SK-N-SH (cell line): ENCODE results near the gene VRK2. TPM values are rescaled to one million over a fixed set of nuclear protein-coding genes. Genes with fewer than 3 reads are reported as not detected.

ENCODE experiments used
- CTCF ChIA-PET: fragments of 300-600, 350-600 bp; formaldehyde crosslinking; extraction: SDS; loops from one replicate; lab custom pipeline; 2021; lab: Yijun Ruan, JAX
- POLR2A ChIA-PET: fragments of 350-600 bp; sonication (Branson Sonifier 250); formaldehyde crosslinking; extraction: SDS; loops from one replicate; lab custom pipeline; 2020; ENCODE audit warnings: antibody characterized with exemption, inconsistent platforms; lab: Yijun Ruan, JAX
- DNase-seq: peaks from one replicate; pipeline ENCODE4 v3.0.0; 2012
- H2AFZ ChIP-seq: fragments of 200-600 bp; sonication (generic); 2 replicates; pipeline ENCODE4 v1.8.1; 2016; ENCODE audit warnings: antibody characterized with exemption, mild to moderate bottlenecking, low read depth
- H3F3A ChIP-seq: fragments of 200-600 bp; sonication (generic); replicated peaks from 2 replicates; pipeline ENCODE3; 2016; ENCODE audit warnings: antibody characterized with exemption, mild to moderate bottlenecking; ENCODE audit not compliant: insufficient read depth
- H3K27ac ChIP-seq, 2 experiments: fragments of 200-500 bp in 1 of 2; fragments of 200-600 bp in 1 of 2; sonication (Bioruptor generic) in 1 of 2; sonication (generic), shearing (Covaris generic) in 1 of 2; 2 replicates each; pipeline versions ENCODE4 v1.5.1 to v1.6.1; 2014 to 2016; ENCODE audit warnings: low read depth in 2 of 2, inconsistent platforms in 1 of 2, low read length in 1 of 2, mild to moderate bottlenecking in 1 of 2, mixed read lengths in 1 of 2
- H3K27me3 ChIP-seq: fragments of 200-600 bp; sonication (generic), shearing (Covaris generic); 2 replicates; pipeline ENCODE4 v1.6.1; 2016; ENCODE audit warnings: mixed run types; ENCODE audit not compliant: insufficient read depth
- H3K36me3 ChIP-seq, 2 experiments: fragments of 200-500 bp in 1 of 2; fragments of 200-600 bp in 1 of 2; sonication (Bioruptor generic) in 1 of 2; sonication (generic) in 1 of 2; replicated peaks in 1 of 2; 2 replicates each; pipeline versions ENCODE3 to v1.5.1; 2014 to 2016; ENCODE audit warnings: low read length in 1 of 2, mild to moderate bottlenecking in 1 of 2; ENCODE audit not compliant: insufficient read depth in 2 of 2, control insufficient read depth in 1 of 2
- H3K4me1 ChIP-seq, 2 experiments: fragments of 200-500 bp in 1 of 2; fragments of 200-600 bp in 1 of 2; sonication (Bioruptor generic) in 1 of 2; sonication (generic), shearing (Covaris generic) in 1 of 2; 2 replicates each; pipeline versions ENCODE4 v1.5.1 to v1.6.1; 2014 to 2016; ENCODE audit warnings: low read depth in 1 of 2, low read length in 1 of 2, mixed run types in 1 of 2; ENCODE audit not compliant: insufficient read depth in 2 of 2, control insufficient read depth in 1 of 2
- H3K4me2 ChIP-seq: fragments of 200-600 bp; sonication (generic), shearing (Covaris generic); 2 replicates; pipeline ENCODE4 v1.6.1; 2017; ENCODE audit warnings: mixed run types
- H3K4me3 ChIP-seq, 2 experiments: fragments of 200-500 bp in 1 of 2; fragments of 200-600 bp in 1 of 2; sonication (Bioruptor generic) in 1 of 2; sonication (generic), shearing (Covaris generic) in 1 of 2; 2 replicates each; pipeline versions ENCODE4 v1.5.1 to v1.8.1; 2014 to 2016; ENCODE audit warnings: low read depth in 2 of 2, inconsistent platforms in 1 of 2, low read length in 1 of 2, mild to moderate bottlenecking in 1 of 2, mixed read lengths in 1 of 2, moderate library complexity in 1 of 2
- H3K79me2 ChIP-seq: fragments of 200-600 bp; sonication (generic); 2 replicates; pipeline ENCODE4 v1.8.1; 2017; ENCODE audit warnings: mild to moderate bottlenecking; ENCODE audit not compliant: insufficient read depth
- H3K9ac ChIP-seq: fragments of 200-600 bp; sonication (generic); 2 replicates; pipeline ENCODE4 v1.6.1; 2017; ENCODE audit warnings: mixed run types
- H3K9me2 ChIP-seq: fragments of 200-600 bp; sonication (generic); 2 replicates; pipeline ENCODE4 v1.6.1; 2017; ENCODE audit warnings: mixed run types
- H3K9me3 ChIP-seq: fragments of 200-600 bp; sonication (generic); 2 replicates; pipeline ENCODE4 v1.6.1; 2017; ENCODE audit warnings: mixed run types, mild to moderate bottlenecking, moderate library complexity
- H4K20me1 ChIP-seq: fragments of 200-600 bp; sonication (generic); 2 replicates; pipeline ENCODE4 v1.6.1; 2017; ENCODE audit warnings: mild to moderate bottlenecking, mixed run types; ENCODE audit not compliant: insufficient read depth
- ELF1 ChIP-seq: IDR thresholded peaks from 2 replicates; pipeline ENCODE4 v1.4.0; 2012
- EP300 ChIP-seq, 2 experiments: IDR thresholded peaks; 2 replicates each; pipeline versions ENCODE4 v1.4.0 to v1.6.1; 2012; ENCODE audit warnings: borderline replicate concordance in 1 of 2, low read depth in 1 of 2, low read length in 1 of 2
- EZH2phosphoT487 ChIP-seq: fragments of 200-600 bp; sonication (generic); IDR thresholded peaks from 2 replicates; pipeline ENCODE4 v1.6.1; 2017; ENCODE audit warnings: low read depth, mixed run types, mild to moderate bottlenecking, antibody characterized with exemption, moderate library complexity, borderline replicate concordance
- FOSL2 ChIP-seq: IDR thresholded peaks from 2 replicates; pipeline ENCODE4 v1.4.0; 2012; ENCODE audit warnings: low read depth, mild to moderate bottlenecking, moderate library complexity, borderline replicate concordance
- NFIC ChIP-seq: IDR thresholded peaks from 2 replicates; pipeline ENCODE4 v1.4.0; 2012; ENCODE audit warnings: borderline replicate concordance
- RAD21 ChIP-seq: IDR thresholded peaks from 2 replicates; pipeline ENCODE4 v1.6.1; 2012; ENCODE audit warnings: mild to moderate bottlenecking, low read length
- WGBS: methylation state at CpG from one replicate; pipeline ENCODE4 v1.1.6; 2017; ENCODE audit warnings: low lambda C conversion rate; 5-methylcytosine and 5-hydroxymethylcytosine counted together
- polyA plus RNA-seq, 3 experiments: library from polyadenylated mRNA; depleted of rRNA; stranded (reverse); fragments of >200 nt; gene quantifications; 2 replicates each; pipeline ENCODE4 v1.2.3, GENCODE V29; 2012
- TF ChIP-seq, protein P1 (sequence below): IDR thresholded peaks from 2 replicates; pipeline ENCODE4 v1.4.0; 2012; ENCODE audit warnings: low read depth, borderline replicate concordance
- TF ChIP-seq, protein P2 (sequence below): fragments of 200-600 bp; sonication (generic); IDR thresholded peaks from 2 replicates; pipeline ENCODE4 v1.6.1; 2017; ENCODE audit warnings: antibody characterized with exemption, mild to moderate bottlenecking, moderate library complexity
- TF ChIP-seq, protein P3 (sequence below): IDR thresholded peaks from 2 replicates; pipeline ENCODE4; 2012

VRK2 gene
- polyA plus RNA-seq, 1 of the 3 experiments (the other 2 are of a cell fraction), result not detected

- Histone ChIP-seq H4K20me1 (no peaks in the 10 kb centered on the region), H3K9me3 (no peaks in the 10 kb centered on the region), H3K4me3 (no peak overlapping the region), H3K27ac (no peak overlapping the region), H3K9me2 (no peaks in the 10 kb centered on the region), H3K4me2 (no peak overlapping the region), H3K27me3 (no peaks in the 10 kb centered on the region), H3F3A (no peaks in the 10 kb centered on the region), H3K36me3 (no peaks in the 10 kb centered on the region), H3K9ac (no peak overlapping the region), H3K79me2 (no peaks in the 10 kb centered on the region), H2AFZ (no peak overlapping the region), H3K4me1 (no peaks in the 10 kb centered on the region)
- ChIA-PET CTCF (no interaction called here), POLR2A (no interaction called here)
- WGBS, result 80% methylated on average over 3 of the region's 3 CpGs
- DNase-seq, result no peak
- TF ChIP-seq, protein P1, sequence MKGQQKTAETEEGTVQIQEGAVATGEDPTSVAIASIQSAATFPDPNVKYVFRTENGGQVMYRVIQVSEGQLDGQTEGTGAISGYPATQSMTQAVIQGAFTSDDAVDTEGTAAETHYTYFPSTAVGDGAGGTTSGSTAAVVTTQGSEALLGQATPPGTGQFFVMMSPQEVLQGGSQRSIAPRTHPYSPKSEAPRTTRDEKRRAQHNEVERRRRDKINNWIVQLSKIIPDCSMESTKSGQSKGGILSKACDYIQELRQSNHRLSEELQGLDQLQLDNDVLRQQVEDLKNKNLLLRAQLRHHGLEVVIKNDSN, result no peak
- TF ChIP-seq RAD21 (no peak), EP300 (IDR thresholded peaks at IDR 0.05; ENCODE audit: borderline replicate concordance in 1 of 2, low read depth in 1 of 2, low read length in 1 of 2) (no peak), EZH2phosphoT487 (no peak), ELF1 (no peak), FOSL2 (no peak)
- TF ChIP-seq, protein P2, sequence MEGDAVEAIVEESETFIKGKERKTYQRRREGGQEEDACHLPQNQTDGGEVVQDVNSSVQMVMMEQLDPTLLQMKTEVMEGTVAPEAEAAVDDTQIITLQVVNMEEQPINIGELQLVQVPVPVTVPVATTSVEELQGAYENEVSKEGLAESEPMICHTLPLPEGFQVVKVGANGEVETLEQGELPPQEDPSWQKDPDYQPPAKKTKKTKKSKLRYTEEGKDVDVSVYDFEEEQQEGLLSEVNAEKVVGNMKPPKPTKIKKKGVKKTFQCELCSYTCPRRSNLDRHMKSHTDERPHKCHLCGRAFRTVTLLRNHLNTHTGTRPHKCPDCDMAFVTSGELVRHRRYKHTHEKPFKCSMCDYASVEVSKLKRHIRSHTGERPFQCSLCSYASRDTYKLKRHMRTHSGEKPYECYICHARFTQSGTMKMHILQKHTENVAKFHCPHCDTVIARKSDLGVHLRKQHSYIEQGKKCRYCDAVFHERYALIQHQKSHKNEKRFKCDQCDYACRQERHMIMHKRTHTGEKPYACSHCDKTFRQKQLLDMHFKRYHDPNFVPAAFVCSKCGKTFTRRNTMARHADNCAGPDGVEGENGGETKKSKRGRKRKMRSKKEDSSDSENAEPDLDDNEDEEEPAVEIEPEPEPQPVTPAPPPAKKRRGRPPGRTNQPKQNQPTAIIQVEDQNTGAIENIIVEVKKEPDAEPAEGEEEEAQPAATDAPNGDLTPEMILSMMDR, result no peak
- TF ChIP-seq, protein P3, sequence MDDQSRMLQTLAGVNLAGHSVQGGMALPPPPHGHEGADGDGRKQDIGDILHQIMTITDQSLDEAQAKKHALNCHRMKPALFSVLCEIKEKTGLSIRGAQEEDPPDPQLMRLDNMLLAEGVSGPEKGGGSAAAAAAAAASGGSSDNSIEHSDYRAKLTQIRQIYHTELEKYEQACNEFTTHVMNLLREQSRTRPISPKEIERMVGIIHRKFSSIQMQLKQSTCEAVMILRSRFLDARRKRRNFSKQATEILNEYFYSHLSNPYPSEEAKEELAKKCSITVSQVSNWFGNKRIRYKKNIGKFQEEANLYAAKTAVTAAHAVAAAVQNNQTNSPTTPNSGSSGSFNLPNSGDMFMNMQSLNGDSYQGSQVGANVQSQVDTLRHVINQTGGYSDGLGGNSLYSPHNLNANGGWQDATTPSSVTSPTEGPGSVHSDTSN, result no peak
Measured at GRCh38 chr2:58122540-58122939, 75.9 kb downstream of the VRK2 start.

DNA sequence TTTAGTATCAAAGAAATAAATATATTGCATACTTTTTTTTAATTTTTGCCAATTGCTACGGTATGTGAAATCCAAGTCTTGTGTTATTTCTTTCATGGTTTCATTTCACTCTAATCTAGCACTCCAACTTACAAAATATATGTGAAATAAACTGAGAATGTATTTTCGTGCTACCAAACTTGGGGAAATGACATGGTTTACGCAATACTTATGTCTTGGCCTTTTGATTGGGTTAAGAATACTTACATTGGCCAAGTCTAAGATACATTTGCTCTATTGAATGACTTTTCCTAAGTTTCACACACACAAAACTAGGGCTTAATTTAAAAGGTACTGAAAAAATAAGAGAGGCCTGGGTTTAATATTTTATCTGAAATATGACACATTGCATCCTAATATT is 80.5 kb downstream of the VRK2 start:
- H3K9ac ChIP-seq, result no peak overlapping the region
- POLR2A ChIA-PET, result no interaction called here
- CTCF ChIA-PET, result no interaction called here
- H3K4me1 ChIP-seq, result peaks cover 0 to 10% of the 10 kb centered on the region in 2 experiments; a peak in 2 of 4 replicates
- no peak overlapping the region for H3K4me2 ChIP-seq
- no peaks in the 10 kb centered on the region for H3K27me3 ChIP-seq
- H3K4me3 ChIP-seq, result no peak overlapping the region
- no peak for DNase-seq
- no peaks in the 10 kb centered on the region for H4K20me1 ChIP-seq
- H3K9me3 ChIP-seq, result no peaks in the 10 kb centered on the region
- no peaks in the 10 kb centered on the region for H3K79me2 ChIP-seq
- H3K27ac ChIP-seq, result no peak overlapping the region
- H3K9me2 ChIP-seq, result no peaks in the 10 kb centered on the region
- H3F3A ChIP-seq, result no peaks in the 10 kb centered on the region
- WGBS, result 82% methylated on average over 3 of the region's 3 CpGs
- no peak for TF ChIP-seq NFIC
- TF ChIP-seq, protein P2, result no peak
- no peaks in the 10 kb centered on the region for H3K36me3 ChIP-seq
- no peak overlapping the region for H2AFZ ChIP-seq
